Upper lobe of left lung (tissue), 4 donors: Measurements from ENCODE around the gene NTSR1.

Experiments used
- EP300 ChIP-seq, 4 donors: sonication (generic); formaldehyde crosslinking; IDR thresholded peaks; one replicate each; pipeline ENCODE4 v1.5.1; 2017; ENCODE audit warnings: antibody characterized with exemption in 4 of 4, control low read depth in 2 of 4
- POLR2A ChIP-seq, 4 donors: fragments of 450-650 bp; IDR thresholded peaks; one replicate each; pipeline ENCODE4 v1.5.1; 2016 to 2017; ENCODE audit warnings: antibody characterized with exemption in 4 of 4, mild to moderate bottlenecking in 2 of 4
- POLR2AphosphoS5 ChIP-seq, 2 donors: sonication (generic); formaldehyde crosslinking; IDR thresholded peaks; one replicate each; pipeline ENCODE4 v1.5.1; 2017; ENCODE audit warnings: antibody characterized with exemption in 2 of 2
- TF ChIP-seq, protein P1 (sequence below), 6 experiments: fragments of 450-650 bp in 4 of 6; fragments of 200-600 bp in 2 of 6; sonication (generic) in 2 of 6; IDR thresholded peaks; one replicate each; pipeline ENCODE4 v1.5.1; 2016 to 2019; ENCODE audit warnings: antibody characterized with exemption in 6 of 6

DNA sequence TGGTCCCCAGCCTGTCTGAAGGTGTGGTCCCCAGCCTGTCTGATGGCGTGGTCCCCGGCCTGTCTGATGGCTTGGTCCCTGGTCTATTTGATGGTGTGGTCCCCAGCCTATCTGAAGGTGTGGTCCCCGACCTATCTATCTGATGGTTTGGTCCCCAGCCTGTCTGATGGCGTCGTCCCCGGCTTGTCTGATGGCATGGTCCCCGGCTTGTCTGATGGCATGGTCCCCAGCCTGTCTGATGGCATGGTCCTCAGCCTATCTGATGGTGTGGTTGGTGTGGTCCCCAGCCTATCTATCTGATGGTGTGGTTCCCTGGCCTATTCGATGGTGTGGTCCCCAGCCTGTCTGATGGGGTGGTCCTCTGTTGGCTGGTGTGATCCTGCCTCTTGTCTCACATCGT lies 69.4 kb downstream of the NTSR1 start:
- TF ChIP-seq EP300 (IDR thresholded peaks at IDR 0.05) (no peak), POLR2A (IDR thresholded peaks at IDR 0.05) (no peak), POLR2AphosphoS5 (IDR thresholded peaks at IDR 0.05) (no peak)
- TF ChIP-seq, protein P1, sequence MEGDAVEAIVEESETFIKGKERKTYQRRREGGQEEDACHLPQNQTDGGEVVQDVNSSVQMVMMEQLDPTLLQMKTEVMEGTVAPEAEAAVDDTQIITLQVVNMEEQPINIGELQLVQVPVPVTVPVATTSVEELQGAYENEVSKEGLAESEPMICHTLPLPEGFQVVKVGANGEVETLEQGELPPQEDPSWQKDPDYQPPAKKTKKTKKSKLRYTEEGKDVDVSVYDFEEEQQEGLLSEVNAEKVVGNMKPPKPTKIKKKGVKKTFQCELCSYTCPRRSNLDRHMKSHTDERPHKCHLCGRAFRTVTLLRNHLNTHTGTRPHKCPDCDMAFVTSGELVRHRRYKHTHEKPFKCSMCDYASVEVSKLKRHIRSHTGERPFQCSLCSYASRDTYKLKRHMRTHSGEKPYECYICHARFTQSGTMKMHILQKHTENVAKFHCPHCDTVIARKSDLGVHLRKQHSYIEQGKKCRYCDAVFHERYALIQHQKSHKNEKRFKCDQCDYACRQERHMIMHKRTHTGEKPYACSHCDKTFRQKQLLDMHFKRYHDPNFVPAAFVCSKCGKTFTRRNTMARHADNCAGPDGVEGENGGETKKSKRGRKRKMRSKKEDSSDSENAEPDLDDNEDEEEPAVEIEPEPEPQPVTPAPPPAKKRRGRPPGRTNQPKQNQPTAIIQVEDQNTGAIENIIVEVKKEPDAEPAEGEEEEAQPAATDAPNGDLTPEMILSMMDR (IDR thresholded peaks at IDR 0.05) = no peak
